Measurements from ENCODE around the gene FSHR. TPM values are rescaled to one million over a fixed set of nuclear protein-coding genes. Genes with fewer than 3 reads are reported as not detected.

FSHR gene
- total RNA-seq (2022) = not detected in 2 replicates
- not detected for Bru-seq, nascent RNA
- BruChase-seq, experiment 1, labeled RNA remaining after a 6-hour chase = not detected
- BruChase-seq, experiment 2, labeled RNA remaining after a 2-hour chase = not detected
- long read RNA-seq = 0 reads

GRCh38 chr2:49154140-49154539, at the start of gene FSHR:
Gene FSHR, minus strand, starts transcription at chr2:49154515. Its CDS starts 98 bp downstream, at chr2:49154417.
- no peak within 1 kb of the TSS for H3K4me3 Mint-ChIP-seq (ENCODE audit: unreplicated experiment)
- no peak for DNase-seq (ENCODE audit: unreplicated experiment)
- no peaks in the 10 kb centered on the region for H3K27me3 Mint-ChIP-seq (ENCODE audit: insufficient read depth, unreplicated experiment)
- ChIA-PET POLR2A (no interaction called here), CTCF (no interaction called here)
- no TSS peak for BruUV-seq (replicated peaks)
- H3K36me3 Mint-ChIP-seq (ENCODE audit: insufficient read depth, unreplicated experiment) = no peaks in the 10 kb centered on the region
- intact Hi-C loops (cut with micrococcal nuclease) = no loop called here
- peaks cover 15% of the 10 kb centered on the region for H3K9me3 Mint-ChIP-seq (ENCODE audit: unreplicated experiment)
- TF ChIP-seq CTCF (IDR thresholded peaks at IDR 0.05; ENCODE audit: unreplicated experiment) = no peak
- no peak within 1 kb of the TSS for H3K27ac Mint-ChIP-seq (ENCODE audit: low read depth, unreplicated experiment)
- H3K4me1 Mint-ChIP-seq (ENCODE audit: insufficient read depth, unreplicated experiment) = no peaks in the 10 kb centered on the region

DNA sequence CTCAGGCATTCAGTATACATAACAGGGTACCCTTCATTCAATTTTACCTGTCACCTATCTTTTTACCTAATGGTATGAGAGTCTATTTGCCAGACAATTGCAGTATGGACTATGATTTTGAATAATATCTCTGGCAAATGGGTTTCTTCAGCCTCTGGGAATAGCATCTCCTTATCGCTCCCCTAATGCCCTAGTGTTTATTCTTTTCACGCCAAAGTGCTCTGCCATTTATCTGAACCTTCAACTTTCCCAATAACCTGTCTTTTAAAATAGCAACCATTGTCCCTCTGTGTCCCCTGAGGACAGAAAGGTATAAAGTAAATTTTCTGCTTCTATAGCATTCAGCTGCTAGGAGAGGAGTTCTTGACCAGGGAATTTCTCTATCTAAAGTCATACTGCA, 45.0 kb upstream of the FSHR start:
- POLR2A ChIA-PET = no interaction called here
- H3K27me3 Mint-ChIP-seq (ENCODE audit: insufficient read depth, unreplicated experiment) = no peaks in the 10 kb centered on the region
- H3K4me3 Mint-ChIP-seq (ENCODE audit: unreplicated experiment) = no peak overlapping the region
- no TSS peak for BruUV-seq (replicated peaks)
- H3K27ac Mint-ChIP-seq (ENCODE audit: low read depth, unreplicated experiment) = no peak overlapping the region
- intact Hi-C loops (cut with micrococcal nuclease) = no loop called here
- H3K9me3 Mint-ChIP-seq (ENCODE audit: unreplicated experiment) = peaks cover 23% of the 10 kb centered on the region
- no peaks in the 10 kb centered on the region for H3K4me1 Mint-ChIP-seq (ENCODE audit: insufficient read depth, unreplicated experiment)
- CTCF ChIA-PET = no interaction called here
- no peak for TF ChIP-seq CTCF (IDR thresholded peaks at IDR 0.05; ENCODE audit: unreplicated experiment)
- H3K36me3 Mint-ChIP-seq (ENCODE audit: insufficient read depth, unreplicated experiment) = no peaks in the 10 kb centered on the region
- DNase-seq (ENCODE audit: unreplicated experiment) = no peak

- H3K4me3 Mint-ChIP-seq (ENCODE audit: unreplicated experiment) = no peak overlapping the region
- H3K36me3 Mint-ChIP-seq (ENCODE audit: insufficient read depth, unreplicated experiment) = no peaks in the 10 kb centered on the region
- no peaks in the 10 kb centered on the region for H3K4me1 Mint-ChIP-seq (ENCODE audit: insufficient read depth, unreplicated experiment)
- peaks cover 24% of the 10 kb centered on the region for H3K9me3 Mint-ChIP-seq (ENCODE audit: unreplicated experiment)
- BruUV-seq (replicated peaks) = no TSS peak
- ChIA-PET POLR2A (interaction anchor here (1.2 kb wide), 1 partner anchor 13 kb away, joined by 3 read pairs; no protein-coding TSS in a partner anchor), CTCF (no interaction called here)
- no peak for DNase-seq (ENCODE audit: unreplicated experiment)
- H3K27me3 Mint-ChIP-seq (ENCODE audit: insufficient read depth, unreplicated experiment) = no peaks in the 10 kb centered on the region
- intact Hi-C loops (cut with micrococcal nuclease) = no loop called here
- no peak for TF ChIP-seq CTCF (IDR thresholded peaks at IDR 0.05; ENCODE audit: unreplicated experiment)
- H3K27ac Mint-ChIP-seq (ENCODE audit: low read depth, unreplicated experiment) = no peak overlapping the region
Measured at GRCh38 chr2:49194701-49195100, 40.4 kb upstream of the FSHR start.

GRCh38 chr2:49192036-49192435, 37.7 kb upstream of the FSHR start:
- H3K9me3 Mint-ChIP-seq (ENCODE audit: unreplicated experiment) = peaks cover 23% of the 10 kb centered on the region
- no peak for DNase-seq (ENCODE audit: unreplicated experiment)
- no peak for TF ChIP-seq CTCF (IDR thresholded peaks at IDR 0.05; ENCODE audit: unreplicated experiment)
- intact Hi-C loops (cut with micrococcal nuclease) = no loop called here
- no TSS peak for BruUV-seq (replicated peaks)
- no peak overlapping the region for H3K4me3 Mint-ChIP-seq (ENCODE audit: unreplicated experiment)
- CTCF ChIA-PET = interaction anchor here (0.5 kb wide), 1 partner anchor 1798 kb away, joined by 3 read pairs; no protein-coding TSS in a partner anchor
- H3K4me1 Mint-ChIP-seq (ENCODE audit: insufficient read depth, unreplicated experiment) = no peaks in the 10 kb centered on the region
- no peak overlapping the region for H3K27ac Mint-ChIP-seq (ENCODE audit: low read depth, unreplicated experiment)
- POLR2A ChIA-PET = no interaction called here
- no peaks in the 10 kb centered on the region for H3K27me3 Mint-ChIP-seq (ENCODE audit: insufficient read depth, unreplicated experiment)
- H3K36me3 Mint-ChIP-seq (ENCODE audit: insufficient read depth, unreplicated experiment) = no peaks in the 10 kb centered on the region

All from MCF 10A (cell line).